C1 segment of cervical spinal cord (tissue), 14 donors: ENCODE results near the gene GLCE.
"Not testable (repeated sequence)": the region's sequence is repeated elsewhere in the genome, so short reads cannot be mapped to it uniquely, and the experiment has no call there.

Experiments used
- DNase-seq, 14 donors: peaks; one replicate each; lab custom pipeline; 2025; lab: John Stamatoyannopoulos, UW

The GLCE gene

DNA sequence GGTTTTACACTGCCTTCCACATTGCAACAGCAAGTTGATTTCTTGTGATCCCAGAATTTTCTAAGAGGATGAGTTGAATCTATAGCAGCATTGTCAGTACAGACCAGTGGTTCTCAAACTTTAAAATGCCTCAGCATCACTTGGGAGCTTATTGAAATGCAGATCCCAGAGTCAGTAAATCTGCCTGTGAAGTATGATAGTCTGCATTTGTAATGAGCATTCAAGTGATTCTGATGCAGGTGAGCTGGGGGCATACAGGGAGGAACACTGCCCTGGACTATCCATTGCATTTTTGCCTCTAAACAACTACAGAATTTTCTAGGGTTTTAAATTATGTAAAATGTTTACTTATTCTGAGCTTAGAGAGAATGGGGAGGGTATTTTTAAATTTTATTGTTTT, 110.8 kb downstream of the GLCE start:
- DNase-seq = no peak

GRCh38 chr15:69272139-69272538, 111.7 kb downstream of the GLCE start:
- no peak for DNase-seq

GRCh38 chr15:69272891-69273290, 112.5 kb downstream of the GLCE start:
- DNase-seq = no peak

GRCh38 chr15:69275074-69275670, 114.7 kb downstream of the GLCE start:
- no peak for DNase-seq

- no peak for DNase-seq
These were observed 115.6 kb downstream of the GLCE start for GRCh38 chr15:69275933-69276560.

DNA sequence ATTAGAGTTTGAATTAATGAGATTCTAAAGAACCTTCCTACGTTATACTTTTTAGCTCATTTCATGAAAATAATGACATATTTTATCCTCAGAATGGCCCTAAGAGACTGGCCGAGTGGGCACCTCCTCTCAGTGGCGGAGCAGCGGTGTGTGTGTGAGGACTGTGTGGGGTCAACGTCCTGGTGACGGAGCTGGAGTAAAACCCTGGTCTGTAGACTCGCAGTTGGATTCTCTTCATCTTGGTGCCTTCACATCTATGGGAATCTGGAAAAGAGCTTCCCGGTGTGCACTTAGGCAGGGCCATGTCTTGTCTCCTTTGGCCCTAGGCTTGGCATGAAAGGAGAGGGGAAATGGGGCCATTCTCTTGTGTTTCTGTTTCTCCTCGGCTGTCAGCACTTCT, 116.9 kb downstream of the GLCE start:
- DNase-seq = no peak

DNA sequence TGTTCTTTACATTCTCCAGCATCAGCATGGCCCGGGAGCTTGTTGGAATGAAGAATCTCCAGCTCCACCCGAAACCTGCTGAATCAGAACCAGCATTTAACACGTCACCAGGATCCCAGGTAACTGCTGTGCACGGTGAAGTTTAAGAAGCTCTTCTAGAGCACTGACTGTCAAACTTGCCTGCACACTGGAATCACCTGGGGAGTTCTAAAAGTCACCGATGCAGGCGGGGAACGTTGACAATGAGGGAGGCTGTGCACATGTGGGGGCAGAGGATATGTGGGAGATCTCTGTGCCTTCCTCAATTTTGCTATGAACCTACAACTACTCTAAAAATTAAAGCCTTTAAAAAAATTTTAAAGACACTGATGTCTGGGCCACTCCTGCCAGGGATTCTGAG, 119.2 kb downstream of the GLCE start:
- no peak for DNase-seq

DNA sequence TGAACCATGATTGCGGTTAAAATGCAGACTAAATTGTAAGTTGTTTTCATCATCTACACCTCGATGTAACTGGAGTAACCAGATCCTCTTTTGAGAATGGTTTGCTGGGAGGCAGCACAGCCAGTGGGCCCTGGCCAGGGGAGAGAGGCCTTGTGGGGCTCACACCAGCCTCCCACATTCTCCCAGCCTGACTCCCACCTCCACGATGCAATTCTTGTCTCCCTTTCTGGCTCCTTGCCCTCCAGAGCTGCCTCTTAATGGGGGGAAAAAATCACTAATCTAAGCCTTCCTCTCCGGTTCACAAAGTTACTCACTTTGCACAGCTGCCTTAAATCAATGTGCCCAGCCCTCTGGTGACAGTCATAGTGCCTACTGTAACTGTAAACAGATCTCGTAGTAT, 120.3 kb downstream of the GLCE start:
- no peak for DNase-seq

- DNase-seq = no peak
These were observed 121.8 kb downstream of the GLCE start for GRCh38 chr15:69282104-69282743.

GRCh38 chr15:69285834-69286233, 125.4 kb downstream of the GLCE start:
- no peak for DNase-seq

DNA sequence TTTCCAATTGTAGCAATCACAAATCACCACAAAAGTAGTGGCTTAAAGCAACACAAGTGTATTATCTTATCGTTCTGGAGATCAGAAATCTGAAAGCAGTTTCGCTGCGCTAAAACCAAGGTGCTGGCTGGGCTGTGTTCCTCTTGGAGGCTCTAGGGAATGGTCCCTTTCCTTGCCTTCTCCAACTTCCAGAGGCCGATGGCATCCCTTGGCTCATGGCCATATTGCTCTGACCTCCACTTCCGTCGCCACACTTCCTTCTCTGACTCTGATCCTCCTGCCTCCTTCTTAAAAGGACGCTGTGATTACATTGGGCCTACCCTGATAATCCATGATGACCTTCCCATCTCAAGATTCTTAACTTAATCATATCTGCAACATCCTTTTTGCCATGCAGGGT, 127.6 kb downstream of the GLCE start:
- DNase-seq = no peak

DNA sequence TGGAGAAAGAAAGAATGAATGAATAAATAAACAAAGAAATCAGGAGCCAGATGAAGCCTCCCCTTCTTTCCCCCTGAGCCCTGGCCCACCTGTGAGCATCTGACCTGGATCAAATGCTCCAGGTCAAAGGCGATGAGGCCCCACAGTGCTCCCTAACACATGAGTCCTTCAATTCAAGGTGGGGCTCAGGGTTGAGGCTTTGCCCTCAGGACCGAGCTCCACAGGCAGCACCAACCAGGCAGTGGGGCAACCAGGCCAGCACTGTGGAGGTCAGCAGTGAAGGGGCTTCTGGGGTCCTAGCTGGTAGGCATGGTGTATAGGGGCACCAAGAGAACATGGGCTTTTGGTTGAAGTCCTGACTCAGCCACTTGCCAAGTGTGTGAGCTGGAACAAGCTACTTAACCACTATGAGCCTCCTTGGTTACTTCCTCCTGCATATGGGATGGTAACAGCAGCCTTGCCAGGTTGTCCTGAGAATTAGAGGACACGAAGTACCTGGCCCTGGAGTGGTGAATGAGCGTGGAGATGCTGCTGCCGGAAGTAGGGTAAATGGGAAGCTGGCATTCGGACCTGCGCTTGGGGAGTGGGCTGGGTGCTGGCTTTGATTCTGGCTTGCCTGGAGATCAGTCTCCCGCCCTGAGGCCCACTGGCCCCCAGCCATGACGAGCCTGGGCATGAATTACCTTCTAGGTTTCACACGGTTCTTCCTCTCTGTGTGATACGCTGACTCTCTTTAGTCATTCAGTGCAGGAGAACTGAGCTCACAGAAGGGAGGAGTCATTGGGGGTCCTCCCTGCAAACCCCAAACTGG, 128.3 kb downstream of the GLCE start:
- no peak for DNase-seq

GRCh38 chr15:69289342-69290146, 129.1 kb downstream of the GLCE start:
- no peak for DNase-seq

- DNase-seq = no peak
These were observed 130.1 kb downstream of the GLCE start for GRCh38 chr15:69290346-69291164.

GRCh38 chr15:69291651-69292050, 131.2 kb downstream of the GLCE start:
- DNase-seq = not testable (repeated sequence)

DNA sequence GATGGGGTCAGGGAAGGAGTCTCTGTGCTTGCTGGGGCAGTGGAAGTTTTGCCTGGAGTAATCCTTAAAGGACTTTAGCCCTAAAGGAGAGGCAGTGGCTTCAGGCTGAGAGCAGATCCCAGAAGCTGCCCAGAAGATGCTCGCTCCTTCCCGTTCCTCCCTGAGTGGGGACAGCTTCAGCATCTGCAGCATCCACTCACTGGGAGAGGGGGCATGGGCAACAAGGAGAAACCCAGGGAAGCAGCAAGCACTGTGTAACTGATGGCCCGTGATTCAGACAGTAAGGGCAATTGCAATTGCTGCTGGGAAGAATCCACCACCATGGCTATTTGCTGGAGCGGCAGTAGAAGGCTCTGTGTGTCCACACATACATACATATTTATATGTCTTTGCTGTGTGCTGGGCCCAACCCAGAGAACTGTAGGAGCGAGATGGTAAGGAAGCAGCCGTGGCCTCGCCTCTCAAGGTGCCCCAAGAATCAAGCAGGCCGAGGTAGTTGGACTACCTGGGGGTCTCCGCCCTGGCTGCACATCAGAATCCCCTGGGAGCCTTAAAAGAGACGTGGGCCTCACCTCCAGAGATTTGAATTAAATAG, 132.5 kb downstream of the GLCE start:
- DNase-seq = no peak

DNA sequence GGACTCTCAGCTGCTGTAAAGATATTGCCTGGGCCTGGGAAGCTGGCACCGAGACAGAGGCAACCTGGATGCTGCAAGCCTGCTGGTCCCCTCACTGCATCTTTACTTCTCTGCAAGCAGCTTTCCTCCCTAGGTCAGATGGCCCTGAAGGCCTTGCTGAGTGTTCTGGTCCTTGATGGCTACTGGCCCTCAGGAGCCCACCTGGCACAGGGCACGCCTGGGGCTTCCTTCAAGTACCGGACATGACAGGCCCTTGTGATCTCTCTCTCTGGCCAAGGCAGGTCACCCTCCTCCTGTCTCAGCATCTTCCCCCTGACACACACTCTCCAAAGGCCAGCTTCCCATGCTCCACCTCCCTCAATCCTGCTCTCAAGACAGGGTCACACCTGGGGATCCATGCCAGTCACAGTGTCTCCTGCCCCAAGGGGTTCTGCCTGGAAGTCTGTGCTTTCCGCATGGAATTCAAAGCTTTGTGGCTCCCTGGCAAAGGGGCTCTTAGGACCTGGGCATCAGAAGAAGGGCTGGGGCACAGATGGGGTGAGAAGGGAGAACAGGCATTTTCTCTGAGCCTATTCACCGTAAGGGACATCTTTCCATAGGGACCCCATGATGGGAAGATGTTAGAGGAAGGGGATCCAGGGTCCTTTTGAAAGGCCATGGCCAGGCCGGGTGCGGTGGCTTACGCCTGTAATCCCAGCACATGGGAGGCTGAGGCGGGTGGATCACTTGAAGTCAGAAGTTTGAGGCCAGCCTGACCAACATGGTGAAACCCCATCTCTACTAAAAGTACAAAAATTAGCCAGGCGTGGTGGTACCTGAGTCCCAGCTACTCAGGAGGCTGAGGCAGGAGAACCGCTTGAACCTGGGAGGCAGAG, 133.5 kb downstream of the GLCE start:
- DNase-seq = no peak

DNA sequence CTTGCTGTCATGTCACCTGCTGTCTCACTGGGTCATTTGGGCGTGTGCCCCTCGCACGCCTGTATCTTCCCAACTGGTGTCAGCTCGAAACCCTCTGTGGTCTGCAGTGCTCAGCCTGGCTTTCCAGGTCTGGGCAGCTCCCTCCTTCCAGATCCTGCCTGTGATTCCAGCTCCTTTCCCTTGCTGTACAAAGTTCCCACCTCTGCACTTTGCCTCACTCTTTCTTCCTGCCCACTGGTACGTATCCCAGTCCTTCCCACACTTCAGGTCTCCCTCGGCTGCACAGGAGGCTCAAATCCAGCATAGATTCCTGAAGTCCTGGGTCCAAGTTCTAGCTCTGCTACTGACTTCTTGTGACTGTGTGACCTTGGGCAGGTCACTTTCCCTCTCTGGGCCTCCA, 136.2 kb downstream of the GLCE start:
- DNase-seq = no peak

DNA sequence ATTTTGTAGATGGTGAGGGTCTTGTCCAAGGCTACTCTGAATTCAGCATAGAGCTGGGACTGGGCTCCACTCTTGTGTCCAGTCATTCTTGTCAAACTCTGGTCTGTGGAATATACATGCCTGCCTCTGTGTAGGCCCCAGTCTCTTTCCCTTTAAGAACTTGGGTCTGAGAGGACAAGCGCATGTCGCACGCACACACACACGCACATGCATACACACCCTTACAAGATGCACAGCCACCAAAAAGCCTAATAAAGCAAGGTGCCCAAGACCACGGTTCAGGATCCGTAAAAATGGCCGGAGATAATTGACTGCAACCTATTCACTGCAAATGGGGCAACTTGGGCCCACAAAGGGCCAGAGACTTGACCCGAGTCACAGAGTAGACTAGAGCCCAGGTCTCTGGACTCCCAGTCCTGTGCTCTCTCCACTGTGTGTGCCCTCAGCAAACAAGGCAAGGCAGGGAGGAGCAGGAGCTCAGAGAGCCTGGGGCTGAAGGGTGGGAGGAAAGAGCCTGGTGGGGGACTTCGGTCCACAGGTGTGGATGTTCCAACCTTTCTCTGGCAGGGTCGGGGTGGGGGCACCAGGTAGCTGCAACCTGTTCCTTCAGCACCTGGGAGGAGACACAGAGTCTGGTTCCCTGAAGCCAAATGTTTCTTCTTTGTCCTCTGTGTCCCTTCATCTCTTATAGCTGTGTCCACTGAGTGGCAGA, 137.4 kb downstream of the GLCE start:
- DNase-seq = no peak
